Measurements from ENCODE around the gene APOL2.
A peak's percentile ranks its signal among the peaks of the same experiment; 100 is the strongest.

The APOL2 gene

DNA sequence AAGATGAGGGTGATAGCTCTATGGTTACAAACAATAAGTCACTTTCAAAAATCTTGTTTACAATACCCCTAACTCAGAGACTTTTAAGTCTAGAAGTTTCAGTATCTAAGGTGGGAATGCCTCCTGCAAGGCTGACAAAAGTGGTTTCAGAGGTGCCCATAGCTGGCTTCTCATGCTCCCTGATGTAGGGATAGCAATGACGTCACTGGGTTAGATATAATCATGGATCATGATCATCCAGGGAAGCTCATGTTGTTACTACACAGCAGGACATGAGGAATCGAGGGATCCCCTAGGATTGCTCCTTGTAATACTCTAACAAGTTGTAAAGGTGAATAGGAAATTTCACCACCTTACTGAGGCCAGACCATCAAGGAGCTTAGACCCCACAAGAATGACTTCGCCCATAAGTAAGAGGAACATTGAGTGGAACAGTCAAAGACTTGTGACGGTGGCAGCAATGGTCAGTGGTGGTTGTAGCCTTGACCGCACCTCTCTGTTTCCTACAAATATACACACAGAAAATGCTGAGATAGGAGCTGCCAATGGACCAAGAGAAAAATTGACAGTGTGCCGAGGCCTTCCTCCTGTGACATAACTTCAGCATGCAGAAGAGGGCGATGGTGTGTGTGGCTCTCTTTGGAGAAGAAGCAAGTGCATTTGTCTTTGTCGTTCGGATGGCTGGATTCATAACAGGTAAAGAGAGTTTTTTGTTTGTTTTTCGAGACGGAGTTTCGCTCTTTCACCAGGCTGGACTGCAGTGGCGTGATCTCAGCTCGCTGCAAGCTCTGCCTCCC, 53.3 kb downstream of the APOL2 start:
- no peak for FAIRE-seq
- no peak for DNase-seq (ENCODE audit: insufficient read length, low spot score)
- no peak for TF ChIP-seq POLR2AphosphoS5 (IDR thresholded peaks at IDR 0.05; ENCODE audit: low read depth, low read length)
- TF ChIP-seq SPI1 (IDR thresholded peaks at IDR 0.05; ENCODE audit: low read depth, low read length) = no peak
- no peak for TF ChIP-seq TAF1 (IDR thresholded peaks at IDR 0.05; ENCODE audit: low read depth, low read length)
- no peak for TF ChIP-seq POLR2A (IDR thresholded peaks at IDR 0.05; ENCODE audit: low read depth, low read length)
- TF ChIP-seq PAX5 (IDR thresholded peaks at IDR 0.05; ENCODE audit: insufficient read depth, low read length, severe bottlenecking) = no peak
- no peak for TF ChIP-seq POU2F2 (IDR thresholded peaks at IDR 0.05; ENCODE audit: low read depth, low read length)

DNA sequence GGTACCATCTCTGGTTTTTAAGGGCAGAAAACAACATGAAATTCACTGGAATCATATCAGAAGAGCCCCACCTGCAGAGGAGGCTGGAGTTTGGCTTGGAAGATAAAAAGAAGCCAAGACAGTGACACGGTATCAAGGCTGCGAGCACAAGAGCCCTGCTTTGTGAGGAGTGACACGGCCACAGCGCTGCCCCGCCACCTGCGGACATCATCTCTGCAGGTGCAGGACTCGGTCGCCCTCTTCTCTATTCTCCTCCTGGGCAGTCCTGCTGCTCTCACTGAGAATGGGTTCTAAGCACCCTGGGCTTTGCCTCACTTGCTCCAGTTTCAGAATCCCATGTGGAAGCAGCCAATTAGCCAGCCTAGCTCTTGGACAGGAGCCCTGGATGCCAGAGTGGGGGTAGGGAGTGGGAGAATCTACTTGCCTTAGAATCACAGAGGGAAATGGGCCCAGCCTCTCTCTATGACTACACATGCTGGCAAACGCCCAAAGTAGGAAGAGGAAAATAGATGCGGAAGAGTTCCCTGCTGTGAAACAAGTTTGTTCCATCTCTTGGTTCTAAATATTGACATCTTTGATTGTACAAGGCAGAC, 54.8 kb downstream of the APOL2 start:
- no peak for DNase-seq (ENCODE audit: insufficient read length, low spot score)
- TF ChIP-seq POLR2A (IDR thresholded peaks at IDR 0.05; ENCODE audit: low read depth, low read length) (no peak), POLR2AphosphoS5 (IDR thresholded peaks at IDR 0.05; ENCODE audit: low read depth, low read length) (no peak), PAX5 (IDR thresholded peaks at IDR 0.05; ENCODE audit: insufficient read depth, low read length, severe bottlenecking) (no peak), POU2F2 (IDR thresholded peaks at IDR 0.05; ENCODE audit: low read depth, low read length) (no peak), SPI1 (IDR thresholded peaks at IDR 0.05; ENCODE audit: low read depth, low read length) (no peak), TAF1 (IDR thresholded peaks at IDR 0.05; ENCODE audit: low read depth, low read length) (no peak)
- no peak for FAIRE-seq

DNA sequence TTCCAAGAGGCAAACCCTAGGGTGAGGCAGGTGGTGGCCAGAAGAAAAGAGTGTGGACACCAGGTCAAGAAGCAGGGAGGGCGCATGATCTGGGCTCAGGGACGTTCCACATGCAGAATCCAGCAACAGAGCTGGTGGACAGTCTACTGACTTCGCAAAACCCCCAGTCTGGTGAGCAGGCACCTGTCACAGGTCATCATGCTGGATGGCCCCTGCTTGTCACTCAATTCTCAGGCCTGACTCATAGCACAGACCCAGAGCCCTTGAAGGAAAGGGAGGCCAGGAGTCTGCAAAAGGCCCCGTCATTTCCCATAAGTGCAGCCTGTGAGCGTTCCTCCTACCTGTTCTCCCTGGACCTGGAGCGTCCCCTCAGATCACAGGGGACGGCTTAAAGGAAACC, 55.9 kb downstream of the APOL2 start:
- TF ChIP-seq POLR2A (IDR thresholded peaks at IDR 0.05; ENCODE audit: low read depth, low read length) = no peak
- TF ChIP-seq SPI1 (IDR thresholded peaks at IDR 0.05; ENCODE audit: low read depth, low read length) = no peak
- no peak for TF ChIP-seq POLR2AphosphoS5 (IDR thresholded peaks at IDR 0.05; ENCODE audit: low read depth, low read length)
- TF ChIP-seq TAF1 (IDR thresholded peaks at IDR 0.05; ENCODE audit: low read depth, low read length) = no peak
- no peak for TF ChIP-seq POU2F2 (IDR thresholded peaks at IDR 0.05; ENCODE audit: low read depth, low read length)
- no peak for TF ChIP-seq PAX5 (IDR thresholded peaks at IDR 0.05; ENCODE audit: insufficient read depth, low read length, severe bottlenecking)
- FAIRE-seq (no peak), DNase-seq (ENCODE audit: insufficient read length, low spot score) (no peak)

DNA sequence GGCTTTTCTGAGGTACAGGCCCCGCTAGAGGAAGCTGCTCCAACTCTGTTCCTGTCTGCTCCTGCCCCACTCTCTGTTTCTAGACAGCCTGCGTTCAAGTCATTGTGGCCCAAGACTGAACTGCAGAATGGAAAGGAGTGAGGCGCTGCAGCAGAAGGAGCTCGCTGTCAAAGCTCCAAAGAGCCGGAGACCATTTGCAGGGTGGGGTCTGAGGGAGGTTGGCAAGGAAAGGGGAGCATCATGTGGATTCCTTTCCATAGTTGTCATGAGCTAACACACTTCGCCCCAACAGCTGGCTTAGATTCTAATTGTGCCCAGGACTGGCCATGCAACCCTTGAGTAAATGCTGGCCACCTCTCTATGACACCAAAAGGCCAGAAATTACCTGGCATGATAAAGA, 56.5 kb downstream of the APOL2 start:
- TF ChIP-seq POU2F2 (IDR thresholded peaks at IDR 0.05; ENCODE audit: low read depth, low read length) (no peak), TAF1 (IDR thresholded peaks at IDR 0.05; ENCODE audit: low read depth, low read length) (no peak), POLR2AphosphoS5 (IDR thresholded peaks at IDR 0.05; ENCODE audit: low read depth, low read length) (no peak), SPI1 (IDR thresholded peaks at IDR 0.05; ENCODE audit: low read depth, low read length) (no peak), PAX5 (IDR thresholded peaks at IDR 0.05; ENCODE audit: insufficient read depth, low read length, severe bottlenecking) (no peak), POLR2A (IDR thresholded peaks at IDR 0.05; ENCODE audit: low read depth, low read length) (no peak)
- no peak for FAIRE-seq
- no peak for DNase-seq (ENCODE audit: insufficient read length, low spot score)

DNA sequence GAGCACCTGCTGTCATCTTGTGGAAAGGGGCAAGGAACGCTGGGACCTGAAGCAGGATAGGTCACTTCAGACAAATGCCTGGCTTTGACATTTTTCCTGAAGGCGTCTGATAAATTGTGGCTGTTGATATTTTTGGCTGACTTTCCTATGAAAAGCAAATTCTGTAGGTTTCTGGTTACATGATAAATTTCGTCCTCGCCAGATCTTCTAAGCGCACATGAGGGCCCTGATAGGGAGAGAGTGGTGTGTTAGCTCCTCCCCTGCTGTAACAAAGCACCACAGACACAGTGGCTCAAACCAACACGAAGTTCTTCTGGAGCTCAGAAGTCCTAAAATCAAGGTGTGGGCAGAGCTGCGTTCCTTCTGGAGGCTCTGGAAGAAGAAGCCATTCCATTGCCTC, 57.3 kb downstream of the APOL2 start:
- TF ChIP-seq POU2F2 (IDR thresholded peaks at IDR 0.05; ENCODE audit: low read depth, low read length) (no peak), PAX5 (IDR thresholded peaks at IDR 0.05; ENCODE audit: insufficient read depth, low read length, severe bottlenecking) (no peak), SPI1 (IDR thresholded peaks at IDR 0.05; ENCODE audit: low read depth, low read length) (no peak), POLR2A (IDR thresholded peaks at IDR 0.05; ENCODE audit: low read depth, low read length) (no peak), TAF1 (IDR thresholded peaks at IDR 0.05; ENCODE audit: low read depth, low read length) (no peak), POLR2AphosphoS5 (IDR thresholded peaks at IDR 0.05; ENCODE audit: low read depth, low read length) (no peak)
- DNase-seq (ENCODE audit: insufficient read length, low spot score) (no peak), FAIRE-seq (no peak)

DNA sequence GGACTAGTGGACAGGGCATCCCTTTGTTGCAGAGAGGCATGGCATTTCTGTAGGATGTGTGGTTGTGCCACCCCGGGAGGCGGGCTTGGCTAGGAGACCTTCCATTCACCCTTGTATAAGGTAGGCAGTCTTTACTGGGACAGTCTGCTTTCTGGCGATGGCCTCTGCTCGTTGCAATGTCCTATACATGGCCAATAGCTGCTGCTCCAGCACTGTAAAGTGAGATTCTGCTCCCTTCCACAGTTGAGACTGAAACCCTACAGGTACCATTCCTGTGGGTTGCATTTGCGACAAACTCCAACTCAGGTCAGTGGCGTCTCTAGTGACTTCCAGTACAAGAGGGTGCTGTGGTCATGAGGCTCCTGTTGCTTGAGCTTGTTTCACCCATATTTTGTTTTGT, 58.4 kb downstream of the APOL2 start:
- no peak for TF ChIP-seq POLR2AphosphoS5 (IDR thresholded peaks at IDR 0.05; ENCODE audit: low read depth, low read length)
- FAIRE-seq (no peak), DNase-seq (ENCODE audit: insufficient read length, low spot score) (no peak)

DNA sequence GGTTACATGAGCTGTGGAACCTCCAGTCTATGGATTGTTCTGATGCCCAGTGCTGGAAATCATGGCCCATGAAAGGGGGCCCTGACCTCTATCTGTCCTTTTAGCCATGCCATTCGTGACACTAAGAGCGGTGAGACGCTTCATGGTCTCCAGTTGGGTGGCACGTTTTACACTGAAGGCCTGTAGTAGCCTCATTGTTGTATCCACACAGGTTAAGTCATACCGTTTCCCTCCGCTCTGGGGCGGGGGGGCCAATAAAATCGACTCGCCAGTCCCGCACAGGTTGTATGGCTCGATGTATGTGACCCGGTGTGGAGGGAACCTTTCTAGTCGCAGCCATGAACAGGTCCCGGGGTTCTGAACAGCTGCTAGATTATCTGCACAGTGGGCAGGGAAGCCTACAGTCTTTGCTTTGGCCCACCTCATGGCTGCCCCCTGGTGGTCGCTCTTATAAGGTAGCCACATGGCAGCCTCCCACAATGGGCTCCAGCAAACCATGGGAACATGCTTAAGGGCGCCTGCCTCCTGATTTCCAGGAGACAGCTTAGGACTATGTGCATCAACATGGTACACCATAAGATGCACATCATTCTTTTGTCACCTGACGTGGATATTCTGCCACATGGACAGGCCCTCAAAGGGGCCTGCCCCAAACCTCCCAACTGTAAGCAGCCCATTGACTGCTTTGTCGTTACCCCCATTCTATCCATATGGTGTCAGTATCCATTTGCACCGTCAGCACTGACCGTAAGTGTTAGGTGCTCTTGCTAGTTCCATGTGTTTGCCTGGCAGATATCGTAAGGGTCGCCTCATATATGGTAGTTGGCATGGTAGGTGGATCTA, 59.1 kb downstream of the APOL2 start:
- DNase-seq (ENCODE audit: insufficient read length, low spot score) (peak; percentile 71), FAIRE-seq (peak; percentile 92)
- TF ChIP-seq POLR2A (IDR thresholded peaks at IDR 0.05; ENCODE audit: low read depth, low read length) (no peak), SPI1 (IDR thresholded peaks at IDR 0.05; ENCODE audit: low read depth, low read length) (no peak), POU2F2 (IDR thresholded peaks at IDR 0.05; ENCODE audit: low read depth, low read length) (no peak), TAF1 (IDR thresholded peaks at IDR 0.05; ENCODE audit: low read depth, low read length) (no peak), POLR2AphosphoS5 (IDR thresholded peaks at IDR 0.05; ENCODE audit: low read depth, low read length) (no peak)

DNA sequence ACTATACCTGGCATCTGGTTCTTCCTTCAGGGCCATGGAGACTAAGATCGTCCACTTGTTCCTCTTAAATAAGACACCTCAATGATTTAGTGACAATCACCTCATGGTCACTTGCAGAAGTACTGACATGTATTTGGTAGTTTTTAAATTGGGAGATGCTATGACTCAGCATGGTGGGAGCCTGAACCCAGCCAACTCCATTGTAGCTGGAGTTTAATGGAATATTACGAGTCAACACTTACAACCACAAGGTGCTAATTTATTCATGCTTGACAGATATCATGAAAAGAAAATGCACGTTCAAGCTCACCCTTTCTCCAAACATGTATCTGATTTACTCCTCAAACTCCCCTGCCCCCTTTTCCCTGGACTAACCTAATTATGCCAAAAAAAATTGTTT, 62.2 kb downstream of the APOL2 start:
- FAIRE-seq (no peak), DNase-seq (ENCODE audit: insufficient read length, low spot score) (no peak)
- TF ChIP-seq POLR2A (IDR thresholded peaks at IDR 0.05; ENCODE audit: low read depth, low read length) (no peak), SPI1 (IDR thresholded peaks at IDR 0.05; ENCODE audit: low read depth, low read length) (no peak), TAF1 (IDR thresholded peaks at IDR 0.05; ENCODE audit: low read depth, low read length) (no peak), PAX5 (IDR thresholded peaks at IDR 0.05; ENCODE audit: insufficient read depth, low read length, severe bottlenecking) (no peak), POU2F2 (IDR thresholded peaks at IDR 0.05; ENCODE audit: low read depth, low read length) (no peak), POLR2AphosphoS5 (IDR thresholded peaks at IDR 0.05; ENCODE audit: low read depth, low read length) (no peak)
